Cardiac muscle cell (in vitro differentiated cells and primary cell): Measurements from ENCODE around the gene TMC6. TPM values are rescaled to one million over a fixed set of nuclear protein-coding genes. Genes with fewer than 3 reads are reported as not detected.

Experiments used
- DNase-seq, 2 donors: peaks; one replicate each; pipeline versions ENCODE4 v3.0.0 to v3.0.0-alpha.2; 2010 to 2017; ENCODE audit warnings: low read depth in 1 of 2, low spot score in 1 of 2
- H3K27ac ChIP-seq: fragments of 200-600 bp; sonication (generic); 2 replicates; pipeline ENCODE4 v1.5.1; 2016
- H3K27me3 ChIP-seq: fragments of 200-600 bp; sonication (generic); 2 replicates; pipeline ENCODE4 v1.6.0; 2016; ENCODE audit warnings: control low read depth
- H3K36me3 ChIP-seq: fragments of 200-600 bp; sonication (generic); 2 replicates; pipeline ENCODE4 v1.5.1; 2016; ENCODE audit warnings: control low read depth
- H3K4me1 ChIP-seq: fragments of 200-600 bp; sonication (generic); 2 replicates; pipeline ENCODE4 v1.8.1; 2017; ENCODE audit warnings: low read depth, mild to moderate bottlenecking, mixed run types
- H3K4me3 ChIP-seq: fragments of 200-600 bp; sonication (generic); 2 replicates; pipeline ENCODE4 v1.5.1; 2016; ENCODE audit warnings: mild to moderate bottlenecking
- H3K9me3 ChIP-seq: fragments of 200-600 bp; sonication (generic); 2 replicates; pipeline ENCODE4 v1.5.1; 2017; ENCODE audit warnings: low read depth, mild to moderate bottlenecking, control low read depth
- CTCF ChIP-seq: IDR thresholded peaks from 2 replicates; pipeline ENCODE4 v1.5.1; 2012; ENCODE audit warnings: low read depth, mild to moderate bottlenecking, low read length
- polyA plus RNA-seq: library from polyadenylated mRNA; unstranded; fragments of >200 nt; fragmentation: Nextera tagmentation; extraction: Ambion mirVana; gene quantifications from 2 replicates; pipeline ENCODE4 v1.2.1, GENCODE V29; 2016
- total RNA-seq: library from RNA; depleted of rRNA; stranded (reverse); fragments of >200 nt; gene quantifications from 2 replicates; pipeline ENCODE4 v1.2.3, GENCODE V29; 2016

The TMC6 gene
- total and polyA plus RNA-seq, 2 experiments from 2014 or later: 85.4 to 144 TPM

- no peak for TF ChIP-seq CTCF
- Histone ChIP-seq H3K36me3 (peaks cover 11% of the 10 kb centered on the region), H3K9me3 (no peaks in the 10 kb centered on the region), H3K4me3 (no peak overlapping the region), H3K27me3 (no peaks in the 10 kb centered on the region), H3K4me1 (peaks cover 12% of the 10 kb centered on the region), H3K27ac (peak overlapping the region; percentile 71)
- DNase-seq: no peak
Measured at GRCh38 chr17:78107976-78108725, 20.4 kb downstream of the TMC6 start.

- H3K36me3 ChIP-seq: peaks cover 13% of the 10 kb centered on the region
- TF ChIP-seq CTCF: no peak
- H3K27ac ChIP-seq: peak overlapping the region; percentile 71
- H3K4me1 ChIP-seq: peaks cover 12% of the 10 kb centered on the region
- no peaks in the 10 kb centered on the region for H3K9me3 ChIP-seq
- H3K27me3 ChIP-seq: no peaks in the 10 kb centered on the region
- no peak for DNase-seq
- H3K4me3 ChIP-seq: no peak overlapping the region
Measured at GRCh38 chr17:78107457-78107856, 21.1 kb downstream of the TMC6 start.

GRCh38 chr17:78106211-78106610 lies 22.3 kb downstream of the TMC6 start:
- no peak for DNase-seq
- no peaks in the 10 kb centered on the region for H3K27me3 ChIP-seq
- H3K9me3 ChIP-seq: no peaks in the 10 kb centered on the region
- TF ChIP-seq CTCF: no peak
- peaks cover 12% of the 10 kb centered on the region for H3K4me1 ChIP-seq
- no peak overlapping the region for H3K4me3 ChIP-seq
- no peak overlapping the region for H3K27ac ChIP-seq
- peaks cover 13% of the 10 kb centered on the region for H3K36me3 ChIP-seq

GRCh38 chr17:78105551-78105950 lies 23.0 kb downstream of the TMC6 start:
- Histone ChIP-seq H3K4me1 (peaks cover 11% of the 10 kb centered on the region), H3K4me3 (no peak overlapping the region), H3K9me3 (no peaks in the 10 kb centered on the region), H3K27me3 (no peaks in the 10 kb centered on the region), H3K27ac (peak overlapping the region; percentile 63), H3K36me3 (peaks cover 13% of the 10 kb centered on the region)
- TF ChIP-seq CTCF: no peak
- DNase-seq: no peak

GRCh38 chr17:78105101-78105500 lies 23.5 kb downstream of the TMC6 start:
- DNase-seq: no peak
- no peak for TF ChIP-seq CTCF
- Histone ChIP-seq H3K9me3 (no peaks in the 10 kb centered on the region), H3K27ac (peak overlapping the region; percentile 63), H3K4me3 (no peak overlapping the region), H3K4me1 (peaks cover 9% of the 10 kb centered on the region), H3K36me3 (peaks cover 16% of the 10 kb centered on the region), H3K27me3 (no peaks in the 10 kb centered on the region)
